ENCODE results near the gene TMEM140.

The TMEM140 gene

GRCh38 chr7:135160858-135161653 lies 13.2 kb downstream of the TMEM140 start:
- POLR2A ChIA-PET: interaction anchor here (0.9 to 1.0 kb wide), 4 partner anchors 10 to 513 kb away, joined by 3 read pairs; partner anchors contain the start of gene CYREN
- no peak for TF ChIP-seq CTCF (IDR thresholded peaks at IDR 0.05; ENCODE audit: control extremely low read depth, extremely low read depth, low read depth, missing control alignments)
- CTCF ChIA-PET: interaction anchor here (1.0 to 4.4 kb wide), 8 partner anchors 9 to 514 kb away, joined by 3 to 24 read pairs (median 4); partner anchors contain the start of genes AGBL3, CYREN and TMEM140
- no peak for DNase-seq (ENCODE audit: extremely low spot score)

- DNase-seq (ENCODE audit: extremely low spot score): no peak
- TF ChIP-seq CTCF (IDR thresholded peaks at IDR 0.05; ENCODE audit: control extremely low read depth, extremely low read depth, low read depth, missing control alignments): no peak
- CTCF ChIA-PET: interaction anchor here (0.7 to 4.4 kb wide), 10 partner anchors 9 to 514 kb away, joined by 3 to 24 read pairs (median 4); partner anchors contain the start of genes AGBL3, CYREN and TMEM140
- POLR2A ChIA-PET: interaction anchor here (0.9 kb wide), 2 partner anchors 9 to 27 kb away, joined by 3 read pairs; partner anchors contain the start of gene CYREN
Observed at GRCh38 chr7:135161669-135162068, 13.8 kb downstream of the TMEM140 start.

GRCh38 chr7:135162382-135163001 lies 14.6 kb downstream of the TMEM140 start:
- POLR2A ChIA-PET: no interaction called here
- CTCF ChIA-PET: interaction anchor here (0.7 to 2.6 kb wide), 5 partner anchors 12 to 177 kb away, joined by 3 to 10 read pairs (median 4); partner anchors contain the start of genes AGBL3 and TMEM140

GRCh38 chr7:135164357-135165061 lies 16.6 kb downstream of the TMEM140 start:
- POLR2A ChIA-PET: interaction anchor here (1.2 kb wide), 1 partner anchor 518 kb away, joined by 3 read pairs; the partner anchor contains the start of gene BPGM
- CTCF ChIA-PET: interaction anchor here (1.0 to 3.1 kb wide), 4 partner anchors 10 to 177 kb away, joined by 3 to 11 read pairs (median 8); partner anchors contain the start of gene TMEM140
- DNase-seq (ENCODE audit: extremely low spot score): peak; percentile 7
- TF ChIP-seq CTCF (IDR thresholded peaks at IDR 0.05; ENCODE audit: control extremely low read depth, extremely low read depth, low read depth, missing control alignments): no peak

More at GRCh38 chr7:135162382-135163001, 14.6 kb downstream of the TMEM140 start:
- TF ChIP-seq CTCF (IDR thresholded peaks at IDR 0.05; ENCODE audit: control extremely low read depth, extremely low read depth, low read depth, missing control alignments): no peak
- no peak for DNase-seq (ENCODE audit: extremely low spot score)

- peak; percentile 4 for DNase-seq (ENCODE audit: extremely low spot score)
- TF ChIP-seq CTCF (IDR thresholded peaks at IDR 0.05; ENCODE audit: control extremely low read depth, extremely low read depth, low read depth, missing control alignments): no peak
- CTCF ChIA-PET: interaction anchor here (1.1 to 3.1 kb wide), 3 partner anchors 8 to 178 kb away, joined by 5 to 11 read pairs (median 5); partner anchors contain the start of gene TMEM140
- POLR2A ChIA-PET: no interaction called here
Observed at GRCh38 chr7:135165862-135166261, 18.0 kb downstream of the TMEM140 start.

Measured in GM10248 (cell line).